Activated B cell treated with CpG ODN at 0.5 μM for 24 hours (primary cell): Measurements from ENCODE around the gene SSR2. TPM values are rescaled to one million over a fixed set of nuclear protein-coding genes. Genes with fewer than 3 reads are reported as not detected.
A peak's percentile ranks its signal among the peaks of the same experiment; 100 is the strongest.

Experiments
- ATAC-seq: fragments of 200-7000 bp; cut with Tn5 transposase; one replicate; pipeline ENCODE4 v1.10.0; 2021; ENCODE audit warnings: low read depth, mild to moderate bottlenecking, moderate library complexity
- CTCF ChIA-PET: fragments of 350-600 bp; sonication (Branson Sonifier 250); formaldehyde crosslinking; loops from one replicate; lab custom pipeline; 2021; ENCODE audit warnings: antibody characterized with exemption; lab: Charles Lee
- POLR2A ChIA-PET: fragments of 350-600 bp; sonication (Branson Sonifier 250); formaldehyde crosslinking; loops from one replicate; lab custom pipeline; 2021; ENCODE audit warnings: antibody characterized with exemption; lab: Charles Lee
- DNase-seq: peaks from one replicate; pipeline ENCODE4 v3.0.0; 2022
- H3K27ac Mint-ChIP-seq: one replicate; pipeline ENCODE4 v1.8.0; 2020; ENCODE audit warnings: mixed read lengths
- H3K27me3 Mint-ChIP-seq: one replicate; pipeline ENCODE4 v1.8.0; 2021; ENCODE audit warnings: mixed read lengths
- H3K36me3 Mint-ChIP-seq: one replicate; pipeline ENCODE4 v1.8.0; 2021; ENCODE audit warnings: low read depth, mixed read lengths
- H3K4me1 Mint-ChIP-seq: one replicate; pipeline ENCODE4 v1.8.0; 2021; ENCODE audit warnings: mixed read lengths
- H3K4me3 Mint-ChIP-seq: one replicate; pipeline ENCODE4 v1.8.0; 2020; ENCODE audit warnings: mild to moderate bottlenecking, mixed read lengths
- H3K9me3 Mint-ChIP-seq: one replicate; pipeline ENCODE4 v1.8.0; 2020; ENCODE audit warnings: mixed read lengths
- intact Hi-C: fragments of 100-400 bp; cut with micrococcal nuclease; formaldehyde crosslinking; loops from one replicate; pipeline ENCODE4 v1.15.1; 2024
- total RNA-seq: library from RNA; stranded (reverse); gene quantifications from 2 replicates; pipeline ENCODE4 v1.2.3, GENCODE V29; 2022
- TF ChIP-seq, protein P1 (sequence below): fragments of 200-600 bp; IDR thresholded peaks from one replicate; pipeline ENCODE4 v1.8.0; 2022; ENCODE audit warnings: antibody characterized with exemption, mild to moderate bottlenecking

Gene SSR2
- total RNA-seq, 1 donor from 2014 or later = 136 TPM

DNA sequence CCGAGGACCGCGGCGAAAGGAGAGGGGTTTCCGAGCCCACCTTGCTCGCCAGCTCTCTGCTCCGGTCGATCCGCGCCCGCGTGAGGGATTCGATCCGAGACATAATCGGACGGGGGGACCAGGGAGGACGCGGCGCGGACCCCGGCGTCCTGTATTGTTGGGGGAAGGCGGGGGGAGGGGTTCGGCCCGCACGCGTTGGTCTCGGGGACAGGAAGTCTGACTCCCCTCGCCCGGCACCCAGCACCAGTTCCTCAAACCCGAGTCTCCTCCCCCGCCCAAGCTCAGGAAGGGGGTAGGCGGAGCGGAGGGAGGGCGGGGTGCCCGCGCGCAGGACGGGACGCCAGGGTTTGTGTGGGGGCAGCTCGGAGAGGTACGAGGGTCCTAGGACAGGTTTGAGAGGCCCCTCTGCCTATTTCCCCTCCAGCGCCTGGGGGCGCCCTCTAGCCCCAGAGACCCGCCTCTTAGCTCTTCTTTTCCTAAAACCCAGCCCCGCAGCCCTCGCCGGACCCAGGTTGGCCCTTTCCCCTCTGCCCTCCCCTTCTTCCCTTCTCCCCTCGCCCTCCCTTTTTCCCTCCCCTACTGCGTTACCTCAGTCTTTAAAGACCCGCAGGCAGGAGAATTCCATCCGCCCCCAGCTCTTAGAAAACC lies 42.3 kb downstream of the SSR2 start, which contains the start of gene ARHGEF2:
ARHGEF2 (minus strand) TSS at position 223 of the 648 bp plus-strand sequence; CDS start at position 103, 120 bp downstream.
- H3K27ac Mint-ChIP-seq = peak within 1 kb of the TSS; percentile 90
- DNase-seq (peak; percentile 80), ATAC-seq (peak; percentile 75)
- TF ChIP-seq, protein P1, sequence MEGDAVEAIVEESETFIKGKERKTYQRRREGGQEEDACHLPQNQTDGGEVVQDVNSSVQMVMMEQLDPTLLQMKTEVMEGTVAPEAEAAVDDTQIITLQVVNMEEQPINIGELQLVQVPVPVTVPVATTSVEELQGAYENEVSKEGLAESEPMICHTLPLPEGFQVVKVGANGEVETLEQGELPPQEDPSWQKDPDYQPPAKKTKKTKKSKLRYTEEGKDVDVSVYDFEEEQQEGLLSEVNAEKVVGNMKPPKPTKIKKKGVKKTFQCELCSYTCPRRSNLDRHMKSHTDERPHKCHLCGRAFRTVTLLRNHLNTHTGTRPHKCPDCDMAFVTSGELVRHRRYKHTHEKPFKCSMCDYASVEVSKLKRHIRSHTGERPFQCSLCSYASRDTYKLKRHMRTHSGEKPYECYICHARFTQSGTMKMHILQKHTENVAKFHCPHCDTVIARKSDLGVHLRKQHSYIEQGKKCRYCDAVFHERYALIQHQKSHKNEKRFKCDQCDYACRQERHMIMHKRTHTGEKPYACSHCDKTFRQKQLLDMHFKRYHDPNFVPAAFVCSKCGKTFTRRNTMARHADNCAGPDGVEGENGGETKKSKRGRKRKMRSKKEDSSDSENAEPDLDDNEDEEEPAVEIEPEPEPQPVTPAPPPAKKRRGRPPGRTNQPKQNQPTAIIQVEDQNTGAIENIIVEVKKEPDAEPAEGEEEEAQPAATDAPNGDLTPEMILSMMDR = no peak
- intact Hi-C loops = loop anchor here (1.0 to 5.0 kb wide), 6 partner anchors 8 to 122 kb away; partner anchors contain the start of genes GON4L, KHDC4, LAMTOR2 and RIT1
- H3K4me1 Mint-ChIP-seq = peaks cover 85% of the 10 kb centered on the region
- no peaks in the 10 kb centered on the region for H3K9me3 Mint-ChIP-seq
- ChIA-PET CTCF (interaction anchor here (0.5 to 9.8 kb wide), 8 partner anchors 8 to 378 kb away, joined by 3 to 146 read pairs (median 4); partner anchors contain the start of gene RXFP4), POLR2A (interaction anchor here (0.5 to 14.6 kb wide), 20 partner anchors 9 to 750 kb away, joined by 3 to 403 read pairs (median 5); partner anchors contain the start of genes GON4L, ISG20L2, KHDC4 and METTL25B)
- peaks cover 38% of the 10 kb centered on the region for H3K36me3 Mint-ChIP-seq
- H3K27me3 Mint-ChIP-seq = no peaks in the 10 kb centered on the region
- peak within 1 kb of the TSS; percentile 97 for H3K4me3 Mint-ChIP-seq

DNA sequence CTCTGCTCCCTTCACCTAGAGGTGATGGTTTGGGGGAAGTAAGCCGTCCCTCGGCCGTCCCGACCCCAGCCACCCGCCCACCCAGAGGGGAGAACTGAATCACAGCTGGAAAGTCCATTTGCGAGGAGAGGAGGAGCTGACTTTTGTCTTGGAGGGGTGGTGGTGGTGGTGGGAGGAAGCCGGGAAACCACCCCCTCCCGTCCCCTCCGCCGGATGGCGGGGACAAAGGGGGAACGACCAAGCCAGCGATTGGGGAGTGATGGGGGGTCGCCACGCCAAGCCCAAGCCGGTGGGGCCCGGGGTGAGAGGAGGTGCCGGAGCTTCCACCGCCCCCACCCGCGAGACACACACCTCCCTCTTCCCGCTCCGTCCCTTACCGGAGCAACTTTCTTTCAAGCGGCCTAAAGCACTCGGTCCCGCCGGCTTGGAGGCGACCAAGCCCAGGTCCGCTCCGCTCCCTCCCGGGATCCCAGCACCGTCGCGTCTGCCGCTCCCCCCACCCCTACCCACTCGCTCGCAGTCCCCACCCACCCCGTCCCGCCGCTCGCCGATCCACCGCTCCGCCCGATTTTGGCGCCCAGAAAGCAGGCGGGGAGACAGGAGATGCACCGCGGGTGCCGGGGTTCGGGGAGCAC lies 42.9 kb downstream of the SSR2 start:
- Mint-ChIP-seq H3K36me3 (peaks cover 43% of the 10 kb centered on the region), H3K4me3 (peak overlapping the region; percentile 97), H3K27ac (peak overlapping the region; percentile 90), H3K9me3 (no peaks in the 10 kb centered on the region), H3K27me3 (no peaks in the 10 kb centered on the region), H3K4me1 (peaks cover 85% of the 10 kb centered on the region)
- DNase-seq (peak; percentile 44), ATAC-seq (peak; percentile 12)
- TF ChIP-seq, protein P1 = no peak
- intact Hi-C loops = loop anchor here (1.0 to 5.0 kb wide), 6 partner anchors 8 to 121 kb away; partner anchors contain the start of genes GON4L, KHDC4, LAMTOR2 and RIT1
- POLR2A ChIA-PET = interaction anchor here (0.5 to 14.6 kb wide), 23 partner anchors 9 to 751 kb away, joined by 3 to 403 read pairs (median 5); partner anchors contain the start of genes GON4L, ISG20L2, KHDC4 and METTL25B
- CTCF ChIA-PET = interaction anchor here (0.5 to 9.8 kb wide), 6 partner anchors 7 to 379 kb away, joined by 3 to 146 read pairs (median 6); partner anchors contain the start of gene RXFP4

DNA sequence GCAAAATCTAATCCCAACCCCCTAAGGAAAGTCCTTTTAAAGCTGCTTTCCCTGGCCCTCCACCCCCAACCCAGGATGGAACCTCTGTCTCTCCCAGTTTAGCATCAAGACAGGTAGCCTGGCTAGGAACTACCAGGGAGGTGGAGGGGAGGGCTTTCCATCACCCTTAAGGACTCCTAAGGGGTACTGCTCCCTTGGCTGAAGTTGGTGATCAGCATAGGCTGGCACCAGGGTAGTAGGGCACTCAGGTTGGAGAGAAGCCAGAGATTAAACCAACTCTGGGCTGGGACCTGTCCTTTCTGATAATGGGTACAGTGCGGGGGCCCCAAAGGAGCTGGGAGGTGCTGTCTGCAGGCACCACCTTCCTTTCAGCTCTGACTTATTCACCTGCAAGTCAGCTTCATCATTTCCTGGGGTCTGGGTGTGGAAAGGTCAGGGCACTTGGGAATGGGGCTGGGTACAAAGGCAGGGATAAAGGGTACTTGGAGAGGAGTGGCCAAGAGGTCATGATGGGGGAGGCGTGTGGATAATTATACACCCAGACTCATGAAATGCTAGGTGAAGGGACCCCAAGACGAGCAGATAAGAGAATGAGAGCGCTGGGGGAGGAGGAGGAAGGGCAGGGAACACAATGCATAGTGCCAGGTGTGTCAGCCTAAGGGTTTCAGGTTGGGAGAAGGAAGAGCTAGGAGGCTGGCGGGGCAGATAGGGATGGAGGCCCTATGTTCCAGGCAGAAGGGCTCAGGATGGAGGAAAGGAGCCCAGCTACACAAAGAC lies 43.6 kb downstream of the SSR2 start:
- intact Hi-C loops = loop anchor here (5.0 kb wide), 1 partner anchor 75 kb away; the partner anchor contains the start of genes LAMTOR2 and UBQLN4
- H3K9me3 Mint-ChIP-seq = no peaks in the 10 kb centered on the region
- TF ChIP-seq, protein P1 = no peak
- peaks cover 85% of the 10 kb centered on the region for H3K4me1 Mint-ChIP-seq
- CTCF ChIA-PET = interaction anchor here (0.9 to 9.8 kb wide), 4 partner anchors 12 to 43 kb away, joined by 3 to 146 read pairs (median 12); partner anchors contain the start of genes KHDC4 and RXFP4
- H3K27ac Mint-ChIP-seq = peak overlapping the region; percentile 90
- DNase-seq (no peak), ATAC-seq (no peak)
- H3K36me3 Mint-ChIP-seq = peaks cover 51% of the 10 kb centered on the region
- H3K27me3 Mint-ChIP-seq = no peaks in the 10 kb centered on the region
- POLR2A ChIA-PET = interaction anchor here (0.5 to 14.6 kb wide), 15 partner anchors 9 to 236 kb away, joined by 3 to 403 read pairs (median 8); partner anchors contain the start of genes KHDC4, PMF1, RXFP4 and UBQLN4
- H3K4me3 Mint-ChIP-seq = peak overlapping the region; percentile 97

DNA sequence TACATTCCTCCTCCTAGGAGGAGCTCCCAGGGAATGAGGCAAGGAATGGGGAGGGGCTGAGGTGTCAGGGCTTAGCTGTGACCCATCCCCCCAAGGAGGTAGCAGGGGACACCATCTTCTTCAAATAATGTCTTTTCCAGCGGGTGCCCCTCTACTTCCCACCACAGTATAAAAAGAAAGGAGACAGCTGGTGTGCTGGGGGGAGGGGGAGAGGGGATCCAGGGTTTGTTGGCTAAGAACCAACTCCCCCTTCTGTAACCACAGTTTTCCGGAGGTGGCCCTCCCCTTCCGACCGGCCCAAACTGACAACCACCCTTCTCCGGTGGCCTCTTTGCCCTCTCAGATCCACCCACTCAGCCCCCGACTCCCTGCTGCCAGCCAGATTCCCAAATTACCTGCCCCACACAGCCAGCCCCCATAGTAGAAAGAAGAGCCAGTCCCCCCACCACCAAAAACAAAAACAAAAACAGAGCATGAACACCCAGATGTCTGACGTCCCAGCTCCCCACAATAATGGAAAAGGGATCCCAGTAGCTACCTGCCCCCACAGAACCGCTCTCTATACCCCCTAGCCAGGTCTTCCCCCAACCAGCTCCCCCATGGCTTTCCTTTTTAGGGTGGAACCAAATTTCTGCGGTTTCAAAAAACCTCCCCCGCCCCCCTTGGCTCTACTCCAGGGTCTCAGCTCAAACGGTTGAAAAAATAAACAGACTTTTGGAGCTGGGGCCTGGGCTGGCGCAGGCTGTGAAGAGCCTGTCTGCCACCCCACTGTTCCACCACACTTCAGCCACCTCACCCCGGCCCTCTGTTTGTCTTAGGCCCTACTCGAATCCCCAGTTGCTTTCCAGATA lies 44.5 kb downstream of the SSR2 start:
- CTCF ChIA-PET = interaction anchor here (0.9 to 9.8 kb wide), 4 partner anchors 13 to 42 kb away, joined by 3 to 146 read pairs (median 12); partner anchors contain the start of genes KHDC4 and RXFP4

More for the DNA sequence above, 44.5 kb downstream of the SSR2 start:
- ATAC-seq (no peak), DNase-seq (no peak)
- TF ChIP-seq, protein P1 = no peak
- Mint-ChIP-seq H3K4me1 (peaks cover 84% of the 10 kb centered on the region), H3K9me3 (no peaks in the 10 kb centered on the region), H3K27me3 (no peaks in the 10 kb centered on the region), H3K36me3 (peaks cover 53% of the 10 kb centered on the region), H3K4me3 (peak overlapping the region; percentile 97), H3K27ac (peak overlapping the region; percentile 90)
- intact Hi-C loops = loop anchor here (5.0 kb wide), 1 partner anchor 76 kb away; the partner anchor contains the start of genes LAMTOR2 and UBQLN4
- POLR2A ChIA-PET = interaction anchor here (0.6 to 14.6 kb wide), 7 partner anchors 8 to 237 kb away, joined by 3 to 403 read pairs (median 85); partner anchors contain the start of genes KHDC4, PMF1 and RXFP4
